HG03095 (cell line): ENCODE results near the gene KIF26B.
"Not testable (repeated sequence)": the region's sequence is repeated elsewhere in the genome, so short reads cannot be mapped to it uniquely, and the experiment has no call there.

Experiments used
- ATAC-seq: cut with Tn5 transposase; IDR thresholded peaks from one replicate; pipeline ENCODE4 v1.9.1; 2021; ENCODE audit warnings: moderate library complexity; ENCODE audit not compliant: unreplicated experiment

KIF26B gene

DNA sequence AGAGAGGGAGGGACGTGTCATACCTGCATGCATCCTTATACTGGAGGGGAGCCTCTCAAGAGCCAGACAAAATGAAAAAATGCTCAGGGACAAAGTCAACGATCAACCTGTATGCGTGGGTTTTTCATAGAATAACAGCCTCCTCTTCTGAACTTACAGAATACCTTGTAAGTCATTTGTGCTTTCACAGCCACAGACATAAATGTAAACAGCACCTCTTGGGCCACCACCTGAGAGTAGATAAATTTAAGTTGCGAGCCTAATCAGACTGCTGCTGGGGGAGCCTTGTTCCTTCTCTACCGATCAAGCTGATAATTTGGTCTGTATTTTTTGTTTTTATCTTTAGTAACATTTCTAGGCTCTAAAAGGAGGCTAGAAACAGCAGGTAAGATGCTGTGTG is 223.1 kb downstream of the KIF26B start:
- no peak for ATAC-seq

DNA sequence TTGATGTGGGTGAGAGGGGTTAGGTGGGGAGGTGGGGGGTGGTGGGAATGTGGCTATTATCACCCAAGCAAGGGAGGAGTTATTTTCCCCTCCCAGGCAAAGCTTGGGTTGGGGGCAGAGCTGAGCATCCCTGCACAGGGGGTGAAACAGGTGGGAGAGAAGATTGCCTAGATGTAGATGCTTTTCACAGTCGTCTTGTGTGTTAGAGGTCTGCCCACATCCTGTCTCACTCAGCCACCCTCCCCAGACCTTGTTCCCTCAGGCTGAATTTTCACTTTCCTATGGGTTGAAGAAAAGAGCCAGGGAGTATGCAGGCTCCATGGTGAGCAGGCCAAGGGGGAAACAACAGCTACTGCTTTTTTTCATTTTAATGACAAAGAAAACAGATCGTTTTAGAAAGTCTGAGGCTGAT is 223.5 kb downstream of the KIF26B start:
- no peak for ATAC-seq

DNA sequence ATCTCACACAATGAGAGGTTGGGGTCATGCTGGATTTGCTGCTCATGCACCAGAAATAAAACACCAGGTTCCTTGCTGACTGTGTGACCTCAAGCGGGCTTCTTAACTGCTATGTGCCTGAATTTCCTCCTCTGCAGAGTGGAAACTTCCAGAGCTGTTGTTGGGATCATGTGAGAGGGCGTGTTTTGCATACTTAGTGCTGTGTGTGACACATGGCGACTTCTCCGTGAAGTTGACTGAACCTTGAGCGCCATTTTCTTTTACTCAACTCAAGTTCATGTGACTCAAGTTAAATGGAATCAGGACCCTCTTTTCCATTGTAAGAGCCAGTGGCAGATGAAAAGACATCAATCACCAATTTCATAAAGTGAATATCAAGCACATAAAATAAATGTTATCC is 224.0 kb downstream of the KIF26B start:
- ATAC-seq, result no peak

DNA sequence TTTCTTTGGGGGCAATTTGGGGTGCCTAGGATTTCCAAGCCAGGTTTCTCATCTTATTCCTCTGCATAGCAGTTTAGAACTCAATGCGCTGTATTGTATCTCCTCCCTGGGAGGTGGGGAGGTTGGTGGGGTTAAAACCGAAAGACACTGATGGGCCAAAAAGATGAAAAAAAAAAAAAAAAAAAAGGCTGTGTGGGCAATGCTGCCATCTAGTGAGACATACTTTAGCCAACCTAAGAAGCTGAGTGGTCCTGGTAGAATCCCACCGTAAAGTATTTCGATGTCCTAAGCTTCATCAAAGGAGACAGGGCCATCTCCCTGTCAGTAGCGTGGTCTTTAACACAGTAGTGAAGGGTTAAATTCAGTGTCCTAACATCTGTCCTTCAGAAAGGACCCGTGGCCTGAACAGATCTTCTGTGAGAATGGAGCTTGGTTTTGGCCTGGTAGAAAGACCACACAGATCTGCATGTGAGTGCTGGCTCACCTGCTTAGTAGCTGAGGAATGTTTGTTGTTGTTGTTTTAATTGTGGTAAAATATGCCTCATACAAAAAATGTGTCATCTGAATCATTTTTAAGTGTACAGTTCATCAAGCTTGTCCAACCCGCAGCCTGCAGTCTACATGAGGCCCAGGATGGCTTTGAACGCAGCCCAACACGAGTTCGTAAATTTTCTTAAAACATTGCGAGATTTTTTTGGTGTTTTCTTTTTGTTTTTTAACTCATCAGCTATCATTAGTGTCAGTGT is 226.2 kb downstream of the KIF26B start:
- ATAC-seq, result no peak

DNA sequence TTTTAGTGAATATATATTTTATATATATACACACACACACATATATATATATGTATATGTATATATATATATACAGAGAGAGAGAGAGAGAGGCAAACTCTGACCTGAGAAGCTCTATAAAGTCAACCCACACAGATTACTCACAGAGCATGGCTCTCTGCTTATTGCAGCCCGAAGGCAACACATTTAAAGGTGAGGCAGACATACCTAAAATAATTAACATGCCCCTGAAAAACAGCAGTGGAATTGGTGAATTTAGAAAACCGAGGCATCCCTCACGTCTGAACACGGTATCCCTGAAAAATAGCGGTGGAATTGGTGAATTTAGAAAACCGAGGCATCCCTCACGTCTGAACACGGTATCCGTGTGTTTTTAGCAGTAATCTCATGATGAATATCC is 228.2 kb downstream of the KIF26B start:
- ATAC-seq, result no peak

DNA sequence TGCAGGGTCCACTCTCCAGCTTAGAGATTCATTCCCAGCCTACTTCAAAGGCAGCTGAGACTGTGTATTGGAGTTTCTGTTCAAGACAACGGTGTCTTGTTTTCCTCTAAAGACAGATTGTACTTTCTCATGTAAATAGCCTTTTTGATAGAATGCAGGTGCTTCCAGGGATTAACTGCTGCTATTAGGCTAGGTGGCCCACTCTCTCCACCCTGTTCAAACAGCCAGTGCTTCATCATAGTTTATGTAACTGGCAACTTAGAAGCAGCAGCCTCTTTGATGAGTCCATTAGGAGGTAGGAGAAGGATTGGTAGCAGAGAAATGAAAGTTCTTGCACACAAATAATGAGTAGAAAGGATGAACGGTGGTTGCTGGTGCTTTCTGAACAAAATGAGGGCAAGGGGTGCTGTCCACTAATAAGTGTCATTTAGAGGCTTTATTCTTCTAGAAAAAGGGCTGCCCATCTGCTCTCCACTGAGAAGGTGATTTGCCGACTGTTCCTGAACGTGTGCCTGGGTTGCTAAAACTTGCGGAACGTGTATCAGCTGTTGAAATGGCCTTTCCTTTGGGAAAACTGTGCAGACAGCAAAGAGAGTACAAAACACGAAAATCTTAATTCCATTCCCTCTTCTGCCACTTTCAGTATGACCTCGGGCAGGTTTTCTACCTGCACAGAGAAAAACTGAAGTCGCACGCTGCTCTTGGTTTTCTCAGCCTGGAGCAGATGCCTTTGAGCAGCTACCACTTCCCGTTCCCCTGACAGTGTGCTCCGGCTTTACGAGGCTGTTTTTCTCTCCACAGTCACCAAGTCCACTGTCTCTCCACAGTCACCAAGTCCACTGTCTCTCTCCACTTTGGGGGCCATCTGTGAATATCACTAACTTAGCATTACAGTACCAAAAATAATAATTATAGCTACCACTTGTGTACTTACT is 228.9 kb downstream of the KIF26B start:
- ATAC-seq, result no peak

DNA sequence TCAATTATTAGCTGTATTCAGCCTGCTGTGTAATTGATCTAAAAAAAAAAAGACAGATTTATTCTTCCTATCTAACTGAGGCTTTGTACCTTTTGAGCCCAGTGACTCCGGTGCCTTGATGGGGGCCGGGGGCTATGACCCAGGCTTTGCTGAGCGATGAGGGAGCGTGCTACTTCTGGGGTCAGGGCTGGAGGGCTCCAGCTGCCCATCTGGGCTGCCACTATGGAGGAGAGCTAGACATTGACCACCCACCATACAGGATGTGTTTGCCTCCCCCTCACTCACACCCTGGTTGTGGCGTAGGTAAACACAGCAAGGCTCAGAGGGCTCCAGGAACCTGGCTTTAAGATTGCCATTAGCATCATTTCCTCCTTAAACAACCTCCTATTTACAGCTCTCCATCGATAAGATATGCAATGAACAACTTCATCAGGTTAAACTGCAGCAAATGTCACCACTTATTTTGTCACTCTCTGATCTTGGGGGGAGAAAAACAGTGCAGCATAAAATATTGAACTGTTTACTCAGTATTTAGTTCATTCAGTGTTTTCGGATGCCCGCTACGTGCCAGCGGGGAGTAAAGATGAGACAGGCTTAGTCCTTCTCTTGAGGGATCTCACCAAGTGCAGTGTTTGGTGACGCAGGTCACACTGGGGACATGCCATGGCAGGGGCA is 231.6 kb downstream of the KIF26B start:
- no peak for ATAC-seq

DNA sequence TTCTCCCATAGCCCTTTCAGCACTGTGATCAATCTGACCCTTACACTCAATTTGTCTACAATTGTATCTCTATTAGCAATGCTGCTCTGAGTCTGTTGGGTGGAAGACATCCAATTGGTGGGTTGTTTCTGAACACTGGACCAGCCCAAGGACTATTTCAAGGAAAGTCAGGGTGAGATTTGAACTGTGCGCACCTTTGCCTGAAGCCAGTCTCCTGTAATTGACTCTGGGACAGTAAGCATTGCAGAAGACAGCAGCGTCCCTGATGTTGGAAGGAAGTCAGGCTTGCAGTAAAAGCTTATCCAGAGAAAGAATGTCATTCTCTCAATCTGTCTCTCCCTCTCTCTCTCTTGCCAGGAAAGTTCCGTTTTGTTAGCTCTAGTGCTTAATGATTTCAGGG is 233.9 kb downstream of the KIF26B start:
- ATAC-seq, result no peak

DNA sequence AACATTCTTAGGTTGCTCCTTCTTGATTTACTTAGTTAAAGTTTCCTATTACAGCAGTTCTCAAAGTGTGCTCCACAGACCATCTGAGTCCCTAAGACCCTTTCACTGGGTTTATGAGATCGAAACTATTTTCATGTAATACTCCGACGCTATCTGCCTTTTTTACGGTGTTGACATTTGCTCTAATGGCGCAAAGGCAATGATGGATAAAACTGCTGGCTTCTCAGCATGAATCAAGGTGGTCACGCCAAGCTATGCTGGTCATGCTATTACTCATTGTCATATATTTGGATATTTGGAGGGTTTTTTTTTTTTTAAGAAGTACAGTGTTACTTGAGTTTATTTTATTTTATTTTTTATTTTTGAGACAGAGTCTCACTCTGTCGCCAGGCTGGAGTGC is 235.1 kb downstream of the KIF26B start:
- no peak for ATAC-seq

DNA sequence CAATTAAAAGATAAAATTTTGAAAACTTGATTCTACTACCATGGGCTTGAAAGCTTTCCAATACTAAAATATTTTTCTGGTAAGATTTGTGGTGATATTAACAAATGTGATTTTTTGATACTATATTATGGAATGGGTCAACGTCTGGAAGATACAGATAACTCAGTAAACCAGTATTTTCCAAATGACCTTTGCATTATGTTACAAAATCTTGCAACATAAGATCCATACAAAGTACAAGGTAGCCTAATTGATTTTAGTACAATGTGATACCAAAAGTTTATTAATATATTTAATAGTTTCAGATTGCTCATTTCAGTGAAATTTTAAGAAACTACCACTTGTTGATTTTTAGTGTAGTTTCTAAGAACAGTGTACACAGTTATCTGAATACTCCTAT is 236.2 kb downstream of the KIF26B start:
- no peak for ATAC-seq

DNA sequence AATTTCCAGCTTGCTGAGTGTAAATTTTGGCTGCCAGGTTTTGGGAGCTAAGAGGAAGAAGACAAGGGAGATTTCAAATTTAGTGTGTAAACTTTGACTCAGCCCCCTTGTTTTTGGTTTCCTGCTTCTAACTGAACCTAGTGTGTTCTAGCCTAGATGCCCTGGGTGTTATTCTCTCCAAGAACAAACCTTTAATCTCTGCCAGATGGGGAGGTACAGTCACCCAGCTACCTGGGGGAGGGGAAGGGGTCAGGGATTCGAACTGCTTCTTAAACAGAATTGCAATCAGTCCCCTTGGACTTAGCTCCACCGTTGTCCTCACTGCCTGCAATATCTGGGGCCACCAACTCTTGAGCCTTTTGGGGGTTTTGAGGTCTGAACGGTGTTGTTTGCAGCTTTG is 238.9 kb downstream of the KIF26B start:
- no peak for ATAC-seq

DNA sequence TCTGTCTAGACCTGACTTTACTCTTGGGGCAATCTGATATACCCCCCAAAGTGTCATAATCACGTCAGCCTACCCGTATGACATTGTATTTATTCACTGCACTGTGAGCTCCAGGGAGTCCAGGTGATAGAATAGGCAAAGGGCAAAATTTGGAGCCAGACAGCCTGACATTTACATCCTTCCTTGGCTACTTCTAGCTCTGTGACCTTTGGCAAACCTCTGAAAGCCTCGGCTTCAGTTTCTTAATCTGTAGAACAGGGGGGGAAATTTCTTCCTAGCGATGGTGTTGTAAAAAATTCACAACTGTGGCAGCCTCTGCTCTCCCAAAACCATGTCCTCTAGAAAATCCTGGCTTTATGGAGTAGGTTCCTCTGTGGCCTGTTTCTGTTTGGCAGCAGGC is 240.9 kb downstream of the KIF26B start:
- no peak for ATAC-seq

DNA sequence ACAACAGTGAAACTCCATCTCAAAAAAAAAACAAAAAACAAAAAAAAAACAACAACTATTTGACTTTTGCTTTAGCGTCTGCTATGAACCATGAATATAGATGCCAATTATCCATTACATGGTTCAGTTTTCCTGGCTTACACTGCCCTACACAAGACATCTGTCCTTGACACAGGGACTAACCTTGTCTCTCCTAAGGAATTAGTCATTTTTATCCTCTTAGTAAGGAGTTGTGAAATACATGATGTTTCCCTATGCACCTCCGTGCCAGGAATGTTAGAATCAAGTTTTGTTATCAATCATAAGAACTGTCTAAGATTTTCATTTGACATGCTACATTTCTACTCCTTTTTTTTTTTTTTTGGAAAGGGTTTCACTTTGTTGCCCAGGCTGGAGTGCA is 241.8 kb downstream of the KIF26B start:
- ATAC-seq, result no peak

DNA sequence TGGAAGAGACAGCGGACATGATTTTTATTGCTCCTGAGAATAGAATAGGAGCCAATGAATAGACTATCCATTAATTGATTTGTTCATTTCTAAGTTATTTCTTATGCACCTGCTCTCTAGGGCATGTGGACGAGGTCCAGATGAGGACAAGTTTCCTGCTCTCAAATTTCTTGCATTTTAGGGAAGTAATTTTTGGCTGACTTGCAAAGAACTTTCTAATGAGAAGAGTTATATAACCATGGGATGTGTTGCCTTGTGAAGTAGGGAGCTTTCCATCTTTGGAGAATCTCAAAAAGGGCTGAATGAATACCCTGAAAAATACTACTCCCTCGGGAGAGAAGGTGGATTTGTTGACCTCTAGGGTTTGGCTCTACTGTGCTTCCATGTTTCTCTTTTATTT is 243.0 kb downstream of the KIF26B start:
- no peak for ATAC-seq

DNA sequence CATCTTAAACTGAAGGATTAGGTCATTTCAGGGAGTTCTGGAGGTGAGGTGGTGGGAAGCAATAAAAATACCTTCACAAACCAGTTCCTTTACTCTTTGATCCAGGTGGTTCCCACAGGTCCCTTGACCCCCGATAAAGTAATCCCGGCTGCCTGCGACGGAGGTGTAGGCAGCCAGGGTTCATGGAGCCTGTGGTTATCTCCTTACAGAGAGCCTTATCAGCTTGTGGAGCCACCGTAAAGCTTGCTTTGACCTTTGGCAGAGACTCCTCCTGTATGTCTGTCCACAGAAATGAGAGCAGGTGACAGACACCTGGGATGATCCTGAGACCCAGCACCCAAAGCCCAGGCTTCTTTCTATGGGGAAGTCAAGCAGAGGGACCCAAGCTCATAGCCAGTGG is 243.4 kb downstream of the KIF26B start:
- no peak for ATAC-seq

DNA sequence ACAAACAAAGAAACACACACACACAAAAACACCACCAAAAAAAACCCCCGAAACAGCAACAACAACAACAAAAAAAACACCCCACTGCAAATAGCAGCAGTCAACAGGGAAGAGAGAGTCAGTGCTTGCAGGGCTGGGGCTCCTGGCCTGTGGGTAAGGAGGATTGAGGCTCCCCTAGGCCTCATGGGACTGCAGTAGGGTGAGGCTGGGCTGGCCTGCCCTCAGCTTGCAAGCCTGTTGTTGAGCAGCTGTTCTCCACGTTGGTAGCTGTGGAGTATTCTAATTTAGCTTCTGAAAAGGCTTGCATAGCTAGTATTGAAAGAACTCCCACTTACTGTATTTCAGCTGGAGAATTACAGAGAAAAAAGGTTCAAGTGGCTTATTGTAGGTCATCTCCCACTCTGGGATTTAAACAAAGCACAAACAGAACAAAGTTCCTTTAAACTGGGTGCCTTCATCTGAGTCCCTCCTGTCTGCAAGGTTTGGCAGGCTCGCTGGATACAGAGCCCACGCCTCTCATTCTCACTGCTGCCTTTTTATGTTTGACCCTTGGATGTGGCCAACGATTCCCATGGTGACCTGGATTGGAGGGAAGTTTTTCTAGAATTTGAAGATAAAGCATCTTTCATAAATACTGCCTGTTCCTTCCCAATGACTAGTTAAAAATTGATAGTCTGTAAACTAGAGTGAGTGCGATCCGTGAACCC is 247.2 kb downstream of the KIF26B start:
- no peak for ATAC-seq

DNA sequence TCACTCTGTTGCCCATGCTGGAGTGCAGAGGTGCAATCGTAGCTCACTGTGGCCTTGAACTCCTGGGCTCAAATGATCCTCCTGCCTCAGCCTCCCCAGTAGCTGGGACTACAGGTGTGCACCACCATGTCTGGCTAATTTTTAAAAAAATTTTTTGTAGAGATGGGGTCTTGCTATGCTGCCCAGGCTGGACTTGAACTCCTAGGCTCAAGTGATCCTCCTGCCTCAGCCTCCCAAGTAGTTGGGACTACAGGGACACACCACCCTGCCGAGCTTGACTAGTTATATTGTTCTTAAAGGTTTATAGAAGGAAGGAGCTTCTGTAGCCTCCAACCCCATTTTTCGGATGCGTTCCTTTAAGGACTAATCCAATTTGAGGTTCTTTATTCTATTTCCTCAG is 248.2 kb downstream of the KIF26B start:
- not testable (repeated sequence) for ATAC-seq

DNA sequence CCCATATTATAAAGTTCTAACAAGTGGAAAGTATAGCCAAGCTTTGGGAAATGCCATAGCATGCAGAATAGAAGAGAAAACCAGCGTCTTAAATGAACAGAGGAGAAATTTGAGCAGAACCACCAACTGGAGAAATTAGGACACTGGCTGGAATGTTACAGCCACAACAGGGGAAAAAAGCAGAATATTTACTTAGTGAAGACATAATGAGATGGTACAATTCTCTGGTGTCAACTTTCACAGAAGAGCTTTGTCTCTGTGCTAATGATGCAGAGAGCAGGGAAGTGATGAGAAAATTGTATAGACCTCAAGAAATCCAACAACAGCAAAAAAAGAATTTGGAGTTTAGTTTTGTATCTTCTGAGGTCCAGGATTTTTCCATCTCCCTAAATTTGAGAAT is 249.7 kb downstream of the KIF26B start:
- ATAC-seq, result no peak

DNA sequence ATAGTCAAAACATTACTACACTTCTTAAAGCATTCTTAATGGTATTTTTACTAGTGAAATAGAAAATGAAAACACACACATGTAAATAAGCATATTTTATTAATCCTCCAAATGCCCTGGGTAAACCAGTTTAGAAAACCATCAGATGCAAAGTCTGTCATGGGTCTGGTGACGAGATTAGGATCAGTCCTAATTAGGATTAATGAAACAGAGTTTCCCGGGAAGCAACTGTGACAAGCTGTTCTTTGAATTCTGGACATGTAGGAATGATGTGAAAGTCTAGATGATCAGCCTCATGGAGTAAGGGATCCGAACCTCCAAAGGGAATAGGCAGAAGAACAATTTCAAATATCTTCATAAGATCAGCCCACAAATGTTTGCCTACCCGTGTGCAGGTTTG is 250.2 kb downstream of the KIF26B start:
- no peak for ATAC-seq

DNA sequence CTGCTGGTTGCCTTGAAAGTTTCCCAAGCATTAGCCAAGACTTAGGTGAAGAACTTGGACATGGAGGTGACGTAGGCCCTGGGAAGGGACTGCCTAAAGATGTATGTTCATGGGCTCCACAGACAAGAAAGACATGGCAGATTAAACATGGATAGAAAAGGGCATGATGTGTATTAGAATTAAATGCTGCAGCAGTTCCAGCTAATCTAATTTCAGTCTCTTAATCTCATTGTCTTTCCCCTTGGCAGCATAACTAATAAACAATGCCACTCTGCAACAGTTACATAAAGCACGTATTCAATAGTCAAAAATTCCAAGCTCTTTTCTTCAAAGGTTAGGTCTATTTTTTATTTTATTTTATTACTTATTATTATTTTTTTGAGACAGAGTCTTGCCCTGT is 251.6 kb downstream of the KIF26B start:
- ATAC-seq, result no peak

DNA sequence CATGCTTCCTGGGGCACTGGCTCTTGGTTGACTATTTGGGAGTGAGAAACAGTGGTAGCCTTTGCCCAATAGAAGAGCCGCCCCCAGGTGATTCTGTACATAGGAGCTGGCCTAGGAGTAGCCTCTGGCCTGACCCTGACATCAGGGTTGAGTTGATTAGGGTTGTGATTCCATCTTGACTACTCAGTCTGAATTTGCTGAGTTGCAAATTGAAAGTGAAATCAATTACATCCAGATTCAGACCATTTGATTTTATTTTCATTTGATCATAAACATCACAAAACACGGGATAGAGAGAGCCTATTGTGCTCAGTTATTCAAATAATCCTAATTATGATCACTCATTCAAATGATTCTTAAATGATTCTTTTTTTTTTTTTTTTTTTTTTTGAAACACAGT is 253.2 kb downstream of the KIF26B start:
- no peak for ATAC-seq
